Trophoblast cell (in vitro differentiated cells and primary cell): ENCODE results near the gene DBH.

Source experiments
- DNase-seq, 2 donors: peaks; one replicate each; pipeline ENCODE4 v3.0.0-alpha.2; 2016
- H2AFZ ChIP-seq: 2 replicates; pipeline ENCODE4 v1.6.1; 2013; ENCODE audit warnings: low read length, moderate library complexity, mild to moderate bottlenecking; ENCODE audit not compliant: insufficient read depth, poor library complexity
- H2AK5ac ChIP-seq: 2 replicates; pipeline ENCODE4 v1.6.1; 2013; ENCODE audit warnings: mild to moderate bottlenecking, low read length
- H2BK120ac ChIP-seq: 2 replicates; pipeline ENCODE4 v1.6.1; 2013; ENCODE audit warnings: low read length, mild to moderate bottlenecking, moderate library complexity; ENCODE audit not compliant: insufficient read depth, poor library complexity
- H2BK12ac ChIP-seq: 2 replicates; pipeline ENCODE4 v1.6.1; 2013; ENCODE audit warnings: mild to moderate bottlenecking, low read length, moderate library complexity
- H2BK5ac ChIP-seq: 2 replicates; pipeline ENCODE4 v1.6.1; 2013; ENCODE audit warnings: low read length, low read depth, moderate library complexity, mild to moderate bottlenecking; ENCODE audit not compliant: poor library complexity
- H3K14ac ChIP-seq: 2 replicates; pipeline ENCODE4 v1.6.1; 2013; ENCODE audit warnings: mild to moderate bottlenecking, low read length
- H3K18ac ChIP-seq: 2 replicates; pipeline ENCODE4 v1.6.1; 2013; ENCODE audit warnings: mild to moderate bottlenecking, low read length
- H3K23ac ChIP-seq: 2 replicates; pipeline ENCODE4 v1.6.1; 2013; ENCODE audit warnings: low read length
- H3K27ac ChIP-seq: 2 replicates; pipeline ENCODE4 v1.5.1; 2013; ENCODE audit warnings: low read depth, mild to moderate bottlenecking, inconsistent platforms, low read length, moderate library complexity
- H3K27me3 ChIP-seq: 2 replicates; pipeline ENCODE4 v1.6.1; 2013; ENCODE audit warnings: inconsistent platforms, mild to moderate bottlenecking, low read length, moderate library complexity; ENCODE audit not compliant: insufficient read depth
- H3K36me3 ChIP-seq, 2 experiments: 1 replicate in 1 of 2; 2 replicates in 1 of 2; pipeline ENCODE4 v1.6.1; 2013; ENCODE audit warnings: low read length in 2 of 2, mild to moderate bottlenecking in 2 of 2, moderate library complexity in 1 of 2; ENCODE audit not compliant: insufficient read depth in 2 of 2, control insufficient read depth in 1 of 2
- H3K4ac ChIP-seq: 2 replicates; pipeline ENCODE4 v1.6.1; 2013; ENCODE audit warnings: low read depth, mild to moderate bottlenecking, low read length, moderate library complexity
- H3K4me1 ChIP-seq, 2 experiments: 1 replicate in 1 of 2; 2 replicates in 1 of 2; pipeline ENCODE4 v1.6.1; 2013; ENCODE audit warnings: low read length in 2 of 2, mild to moderate bottlenecking in 2 of 2, moderate library complexity in 1 of 2; ENCODE audit not compliant: insufficient read depth in 2 of 2, control insufficient read depth in 1 of 2
- H3K4me2 ChIP-seq: 2 replicates; pipeline ENCODE4 v1.6.1; 2013; ENCODE audit warnings: inconsistent platforms, mild to moderate bottlenecking, low read length, moderate library complexity
- H3K4me3 ChIP-seq: 2 replicates; pipeline ENCODE4 v1.5.1; 2013; ENCODE audit warnings: mild to moderate bottlenecking, low read depth, low read length, inconsistent platforms
- H3K79me1 ChIP-seq: one replicate; pipeline ENCODE4 v1.6.1; 2013; ENCODE audit warnings: low read length
- H3K79me2 ChIP-seq: 2 replicates; pipeline ENCODE4 v1.6.1; 2013; ENCODE audit warnings: low read length, mild to moderate bottlenecking; ENCODE audit not compliant: control insufficient read depth, insufficient read depth, poor library complexity
- H3K9ac ChIP-seq: 2 replicates; pipeline ENCODE4 v1.6.1; 2013; ENCODE audit warnings: mild to moderate bottlenecking, low read length
- H3K9me3 ChIP-seq: 2 replicates; pipeline ENCODE4 v1.6.1; 2013; ENCODE audit warnings: low read depth, mild to moderate bottlenecking, control low read depth, inconsistent platforms, low read length; ENCODE audit not compliant: insufficient read depth
- H4K12ac ChIP-seq: 2 replicates; pipeline ENCODE4 v1.6.1; 2013; ENCODE audit warnings: low read depth, mild to moderate bottlenecking, low read length, moderate library complexity
- H4K8ac ChIP-seq: 2 replicates; pipeline ENCODE4 v1.6.1; 2013; ENCODE audit warnings: low read depth, mild to moderate bottlenecking, low read length, moderate library complexity
- H4K91ac ChIP-seq: one replicate; pipeline ENCODE4 v1.6.1; 2013; ENCODE audit warnings: low read depth, mild to moderate bottlenecking, low read length, moderate library complexity
- WGBS: extraction: QIAGEN DNeasy Blood & Tissue Kit; methylation state at CpG from one replicate; pipeline ENCODE4 v1.1.7; 2013; ENCODE audit warnings: missing lambda C conversion rate; ENCODE audit not compliant: insufficient read length, insufficient coverage; ENCODE audit errors: extremely low coverage; 5-methylcytosine and 5-hydroxymethylcytosine counted together

The DBH gene

GRCh38 chr9:133640580-133641395 lies 4.6 kb downstream of the DBH start:
- Histone ChIP-seq H4K12ac (no peak overlapping the region), H3K27ac (no peak overlapping the region), H3K4me2 (no peak overlapping the region), H3K36me3 (no peaks in the 10 kb centered on the region), H3K9me3 (peaks cover 1% of the 10 kb centered on the region), H2BK120ac (no peak overlapping the region), H2BK12ac (no peak overlapping the region), H3K9ac (no peak overlapping the region), H3K27me3 (no peaks in the 10 kb centered on the region), H4K8ac (no peak overlapping the region), H3K23ac (no peak overlapping the region), H2AK5ac (no peak overlapping the region), H3K79me1 (no peaks in the 10 kb centered on the region), H3K79me2 (no peaks in the 10 kb centered on the region), H4K91ac (no peak overlapping the region), H3K4ac (no peak overlapping the region), H3K4me3 (no peak overlapping the region), H2BK5ac (no peak overlapping the region), H3K18ac (no peak overlapping the region), H3K4me1 (no peaks in the 10 kb centered on the region), H3K14ac (no peak overlapping the region), H2AFZ (no peak overlapping the region)
- no CpG with 5 or more reads among the region's 13 CpGs for WGBS
- no peak for DNase-seq

- no peak overlapping the region for H2AK5ac ChIP-seq
- no peaks in the 10 kb centered on the region for H3K79me1 ChIP-seq
- H3K9ac ChIP-seq: no peak overlapping the region
- H3K18ac ChIP-seq: no peak overlapping the region
- no peak overlapping the region for H4K8ac ChIP-seq
- H2AFZ ChIP-seq: no peak overlapping the region
- H3K9me3 ChIP-seq: peaks cover 1% of the 10 kb centered on the region
- no peak overlapping the region for H2BK12ac ChIP-seq
- H3K23ac ChIP-seq: no peak overlapping the region
- no peak overlapping the region for H3K27ac ChIP-seq
- H3K4me1 ChIP-seq: no peaks in the 10 kb centered on the region
- no peak overlapping the region for H4K12ac ChIP-seq
- no peak for DNase-seq
- WGBS: no CpG with 5 or more reads among the region's 7 CpGs
- no peak overlapping the region for H3K4ac ChIP-seq
- H3K4me3 ChIP-seq: no peak overlapping the region
- H4K91ac ChIP-seq: no peak overlapping the region
- H2BK5ac ChIP-seq: no peak overlapping the region
- H3K27me3 ChIP-seq: no peaks in the 10 kb centered on the region
- H3K36me3 ChIP-seq: no peaks in the 10 kb centered on the region
- no peak overlapping the region for H2BK120ac ChIP-seq
- H3K79me2 ChIP-seq: no peaks in the 10 kb centered on the region
- H3K4me2 ChIP-seq: no peak overlapping the region
- H3K14ac ChIP-seq: no peak overlapping the region
These were observed 5.2 kb downstream of the DBH start for GRCh38 chr9:133641396-133641655.

- Histone ChIP-seq H3K4me3 (no peak overlapping the region), H3K4me2 (no peak overlapping the region), H3K23ac (no peak overlapping the region), H4K91ac (no peak overlapping the region), H3K27ac (no peak overlapping the region), H2BK12ac (no peak overlapping the region), H3K79me1 (no peaks in the 10 kb centered on the region), H2AFZ (no peak overlapping the region), H4K8ac (no peak overlapping the region), H3K4me1 (no peaks in the 10 kb centered on the region), H3K36me3 (no peaks in the 10 kb centered on the region), H3K9ac (no peak overlapping the region), H2BK120ac (no peak overlapping the region), H3K79me2 (no peaks in the 10 kb centered on the region), H3K27me3 (no peaks in the 10 kb centered on the region), H3K4ac (no peak overlapping the region), H3K14ac (no peak overlapping the region), H2AK5ac (no peak overlapping the region), H4K12ac (no peak overlapping the region), H2BK5ac (no peak overlapping the region), H3K18ac (no peak overlapping the region), H3K9me3 (peaks cover 1% of the 10 kb centered on the region)
- no peak for DNase-seq
- WGBS: 100% methylated on average over 1 of the region's 25 CpGs
These were observed 5.9 kb downstream of the DBH start for GRCh38 chr9:133641861-133642595.

GRCh38 chr9:133642708-133643361 lies 6.7 kb downstream of the DBH start:
- Histone ChIP-seq H3K4me1 (no peaks in the 10 kb centered on the region), H3K23ac (no peak overlapping the region), H2BK5ac (no peak overlapping the region), H3K79me2 (no peaks in the 10 kb centered on the region), H3K4ac (no peak overlapping the region), H4K8ac (no peak overlapping the region), H3K27me3 (no peaks in the 10 kb centered on the region), H4K12ac (no peak overlapping the region), H3K18ac (no peak overlapping the region), H2AFZ (no peak overlapping the region), H3K79me1 (no peaks in the 10 kb centered on the region), H3K4me3 (no peak overlapping the region), H2BK120ac (no peak overlapping the region), H3K4me2 (no peak overlapping the region), H3K36me3 (no peaks in the 10 kb centered on the region), H3K9ac (no peak overlapping the region), H2BK12ac (no peak overlapping the region), H2AK5ac (no peak overlapping the region), H3K14ac (no peak overlapping the region), H4K91ac (no peak overlapping the region), H3K27ac (no peak overlapping the region), H3K9me3 (peaks cover 2% of the 10 kb centered on the region)
- DNase-seq: no peak
- WGBS: no CpG with 5 or more reads among the region's 16 CpGs
